Neural cell (in vitro differentiated cells): ENCODE results near the gene LCOR. TPM values are rescaled to one million over a fixed set of nuclear protein-coding genes. Genes with fewer than 3 reads are reported as not detected.

Experiments
- H2AFZ ChIP-seq: fragments of 200-600, 300-800 bp; sonication (generic), shearing (Covaris generic); 2 replicates; pipeline ENCODE4 v1.6.0; 2014; ENCODE audit warnings: low read depth, mild to moderate bottlenecking, antibody characterized with exemption, low read length, moderate library complexity
- H3F3A ChIP-seq: fragments of 200-600 bp; shearing (Covaris generic); 2 replicates; pipeline ENCODE4 v1.6.1; 2016; ENCODE audit warnings: mild to moderate bottlenecking, moderate library complexity, mixed read lengths, antibody characterized with exemption, low read length; ENCODE audit not compliant: insufficient read depth, poor library complexity, severe bottlenecking
- H3K27ac ChIP-seq: fragments of 200-600, 300-800 bp; sonication (generic), shearing (Covaris generic); 2 replicates; pipeline ENCODE4 v1.5.1; 2014; ENCODE audit warnings: mild to moderate bottlenecking, low read length, moderate library complexity
- H3K27me3 ChIP-seq: fragments of 300-800, 200-600 bp; sonication (generic), shearing (Covaris generic); 2 replicates; pipeline ENCODE4 v1.6.0; 2014; ENCODE audit warnings: mild to moderate bottlenecking, low read depth, low read length, moderate library complexity; ENCODE audit not compliant: insufficient read depth
- H3K36me3 ChIP-seq: fragments of 300-800, 200-600 bp; sonication (generic), shearing (Covaris generic); 2 replicates; pipeline ENCODE4 v1.5.1; 2014; ENCODE audit warnings: mild to moderate bottlenecking, antibody characterized with exemption, low read length, moderate library complexity; ENCODE audit not compliant: insufficient read depth
- H3K4me2 ChIP-seq: fragments of 300-800, 200-600 bp; sonication (generic), shearing (Covaris generic); 2 replicates; pipeline ENCODE4 v1.6.0; 2014; ENCODE audit warnings: mild to moderate bottlenecking, low read length
- H3K4me3 ChIP-seq: fragments of 300-800, 200-600 bp; sonication (generic), shearing (Covaris generic); 2 replicates; pipeline ENCODE4 v1.5.1; 2014; ENCODE audit warnings: mild to moderate bottlenecking, low read length, moderate library complexity
- H3K79me2 ChIP-seq: fragments of 200-600 bp; shearing (Covaris generic); replicated peaks from 2 replicates; pipeline ENCODE4 v1.6.0; 2014; ENCODE audit warnings: mild to moderate bottlenecking, low read length, moderate library complexity; ENCODE audit not compliant: insufficient read depth
- H3K9ac ChIP-seq: fragments of 300-800, 200-600 bp; sonication (generic), shearing (Covaris generic); 2 replicates; pipeline ENCODE4 v1.6.1; 2016; ENCODE audit warnings: mild to moderate bottlenecking, low read length, mixed read lengths
- H3K9me2 ChIP-seq: fragments of 200-600 bp; shearing (Covaris generic); 2 replicates; pipeline ENCODE4 v1.6.1; 2016; ENCODE audit warnings: mild to moderate bottlenecking, low read length, mixed read lengths; ENCODE audit not compliant: insufficient read depth
- H3K9me3 ChIP-seq: fragments of 200-600, 300-800 bp; sonication (generic), shearing (Covaris generic); 2 replicates; pipeline ENCODE4 v1.6.1; 2016; ENCODE audit warnings: mild to moderate bottlenecking, mixed run types, low read length, moderate library complexity, mixed read lengths
- H4K20me1 ChIP-seq: fragments of 200-600 bp; shearing (Covaris generic); 2 replicates; pipeline ENCODE4 v1.6.1; 2016; ENCODE audit warnings: mild to moderate bottlenecking, mixed run types; ENCODE audit not compliant: insufficient read depth
- EP300 ChIP-seq: fragments of 450-650 bp; conservative IDR thresholded peaks from 2 replicates; pipeline ENCODE4 v1.6.1; 2014; ENCODE audit warnings: antibody characterized with exemption, mild to moderate bottlenecking, moderate library complexity; ENCODE audit not compliant: poor library complexity, severe bottlenecking
- EZH2 ChIP-seq: fragments of 200-600, 300-800 bp; shearing (Covaris generic), sonication (generic); IDR thresholded peaks from 2 replicates; pipeline ENCODE4 v1.6.1; 2014; ENCODE audit warnings: antibody characterized with exemption, low read length, borderline replicate concordance, mild to moderate bottlenecking; ENCODE audit not compliant: insufficient read depth, poor library complexity, severe bottlenecking
- MXI1 ChIP-seq: fragments of 450-650 bp; conservative IDR thresholded peaks from 2 replicates; pipeline ENCODE4 v1.6.1; 2014; ENCODE audit warnings: antibody characterized with exemption, mild to moderate bottlenecking; ENCODE audit not compliant: poor library complexity, severe bottlenecking
- POLR2AphosphoS5 ChIP-seq: IDR thresholded peaks from 2 replicates; pipeline ENCODE4 v1.6.1; 2012
- RAD21 ChIP-seq: fragments of 450-650 bp; conservative IDR thresholded peaks from 2 replicates; pipeline ENCODE4 v1.6.1; 2014; ENCODE audit warnings: antibody characterized with exemption, mild to moderate bottlenecking, moderate library complexity
- REST ChIP-seq: IDR thresholded peaks from 2 replicates; pipeline ENCODE4 v1.6.1; 2012; ENCODE audit warnings: borderline replicate concordance
- SMC3 ChIP-seq: fragments of 450-650 bp; conservative IDR thresholded peaks from 2 replicates; pipeline ENCODE4 v1.6.1; 2014; ENCODE audit warnings: antibody characterized with exemption, mild to moderate bottlenecking, moderate library complexity; ENCODE audit not compliant: poor library complexity
- TAF1 ChIP-seq: IDR thresholded peaks from 2 replicates; pipeline ENCODE4 v1.6.1; 2012; ENCODE audit warnings: low read depth
- polyA plus RNA-seq: library from polyadenylated mRNA; depleted of rRNA; stranded (reverse); fragments of >200 nt; gene quantifications from 2 replicates; pipeline ENCODE4 v1.2.3, GENCODE V29; 2014
- TF ChIP-seq, protein P1 (sequence below): fragments of 450-650 bp; IDR thresholded peaks from 2 replicates; pipeline ENCODE4 v1.5.1; 2014; ENCODE audit warnings: antibody characterized with exemption, mild to moderate bottlenecking, moderate library complexity; ENCODE audit not compliant: poor library complexity, severe bottlenecking

LCOR gene
- polyA plus RNA-seq, 1 donor from 2014 or later = 61.1 TPM

DNA sequence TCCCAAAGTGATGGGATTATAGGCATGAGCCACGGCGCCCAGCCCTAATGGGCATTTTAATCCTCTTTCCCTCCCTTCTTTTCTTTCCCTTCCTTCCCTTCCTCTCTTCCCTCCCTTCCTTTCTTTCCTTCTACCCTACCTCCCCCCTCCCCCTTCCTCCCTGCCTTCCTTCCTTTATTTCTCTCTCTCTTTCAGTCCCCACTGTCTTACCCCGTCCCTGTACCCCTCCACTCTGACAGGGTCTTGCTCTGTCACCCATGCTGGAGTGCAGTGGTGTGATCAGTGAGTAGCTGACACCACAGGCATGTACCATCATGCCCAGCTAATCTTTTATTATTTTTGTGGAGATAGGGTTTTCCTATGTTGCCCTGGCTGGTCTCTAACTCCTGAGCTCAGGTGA lies 24.2 kb downstream of the LCOR start:
- H3K27me3 ChIP-seq = no peaks in the 10 kb centered on the region
- H3K4me2 ChIP-seq = no peak overlapping the region
- no peaks in the 10 kb centered on the region for H3K9me3 ChIP-seq
- H3K27ac ChIP-seq = no peak overlapping the region
- TF ChIP-seq SMC3 (no peak), RAD21 (no peak)
- TF ChIP-seq, protein P1, sequence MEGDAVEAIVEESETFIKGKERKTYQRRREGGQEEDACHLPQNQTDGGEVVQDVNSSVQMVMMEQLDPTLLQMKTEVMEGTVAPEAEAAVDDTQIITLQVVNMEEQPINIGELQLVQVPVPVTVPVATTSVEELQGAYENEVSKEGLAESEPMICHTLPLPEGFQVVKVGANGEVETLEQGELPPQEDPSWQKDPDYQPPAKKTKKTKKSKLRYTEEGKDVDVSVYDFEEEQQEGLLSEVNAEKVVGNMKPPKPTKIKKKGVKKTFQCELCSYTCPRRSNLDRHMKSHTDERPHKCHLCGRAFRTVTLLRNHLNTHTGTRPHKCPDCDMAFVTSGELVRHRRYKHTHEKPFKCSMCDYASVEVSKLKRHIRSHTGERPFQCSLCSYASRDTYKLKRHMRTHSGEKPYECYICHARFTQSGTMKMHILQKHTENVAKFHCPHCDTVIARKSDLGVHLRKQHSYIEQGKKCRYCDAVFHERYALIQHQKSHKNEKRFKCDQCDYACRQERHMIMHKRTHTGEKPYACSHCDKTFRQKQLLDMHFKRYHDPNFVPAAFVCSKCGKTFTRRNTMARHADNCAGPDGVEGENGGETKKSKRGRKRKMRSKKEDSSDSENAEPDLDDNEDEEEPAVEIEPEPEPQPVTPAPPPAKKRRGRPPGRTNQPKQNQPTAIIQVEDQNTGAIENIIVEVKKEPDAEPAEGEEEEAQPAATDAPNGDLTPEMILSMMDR = no peak
- H4K20me1 ChIP-seq = peaks cover 19% of the 10 kb centered on the region
- no peak overlapping the region for H3K9ac ChIP-seq
- H3K79me2 ChIP-seq = peaks cover 77% of the 10 kb centered on the region
- H3F3A ChIP-seq = no peaks in the 10 kb centered on the region
- H3K36me3 ChIP-seq = no peaks in the 10 kb centered on the region
- H3K4me3 ChIP-seq = no peak overlapping the region
- H3K9me2 ChIP-seq = no peaks in the 10 kb centered on the region
- H2AFZ ChIP-seq = no peak overlapping the region

DNA sequence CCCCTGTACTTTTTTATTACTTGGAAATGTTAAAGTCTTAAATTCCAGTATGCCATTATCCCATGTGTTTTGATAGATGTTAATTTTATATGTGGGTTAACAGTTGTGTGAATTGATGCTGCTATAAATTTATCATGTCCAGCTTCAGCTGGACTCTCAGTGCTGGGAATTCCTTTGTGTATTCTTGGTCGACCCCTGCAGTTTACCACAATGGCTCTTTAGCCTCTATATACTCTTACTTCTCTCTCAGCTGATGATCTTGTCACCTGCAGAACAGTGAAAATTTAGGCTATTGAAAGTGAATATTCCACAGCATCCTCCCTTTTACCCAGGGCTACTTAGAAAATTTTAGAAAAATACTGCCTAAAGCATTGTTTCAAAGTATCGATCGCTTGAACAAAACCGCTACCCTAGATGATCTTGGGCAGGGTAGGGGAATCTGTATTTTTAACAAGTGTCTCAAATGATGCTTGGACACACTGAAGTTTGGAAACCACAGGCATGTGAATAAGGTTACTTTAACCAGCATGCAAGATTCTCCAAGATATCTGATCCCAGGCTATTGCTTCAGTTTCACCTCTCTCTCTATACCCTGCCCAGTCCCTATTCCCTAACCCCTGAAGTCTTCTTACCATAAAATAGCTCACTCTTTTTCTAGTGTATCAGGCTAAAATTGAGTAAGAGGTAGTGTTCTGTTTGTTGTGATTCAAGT lies 25.4 kb downstream of the LCOR start:
- Histone ChIP-seq H3K9ac (no peak overlapping the region), H3K27me3 (no peaks in the 10 kb centered on the region), H3K4me2 (no peak overlapping the region), H3K36me3 (no peaks in the 10 kb centered on the region), H2AFZ (no peak overlapping the region), H3K9me2 (no peaks in the 10 kb centered on the region), H3K79me2 (peaks cover 73% of the 10 kb centered on the region), H3K4me3 (no peak overlapping the region), H4K20me1 (peaks cover 18% of the 10 kb centered on the region), H3F3A (no peaks in the 10 kb centered on the region), H3K27ac (no peak overlapping the region), H3K9me3 (no peaks in the 10 kb centered on the region)
- TF ChIP-seq REST = no peak

GRCh38 chr10:96858038-96858705 lies 26.1 kb downstream of the LCOR start:
- Histone ChIP-seq H4K20me1 (peaks cover 18% of the 10 kb centered on the region), H3K4me3 (no peak overlapping the region), H3K79me2 (peaks cover 68% of the 10 kb centered on the region)

More at GRCh38 chr10:96858038-96858705, 26.1 kb downstream of the LCOR start:
- Histone ChIP-seq H3K9me3 (no peaks in the 10 kb centered on the region), H3K9me2 (no peaks in the 10 kb centered on the region), H2AFZ (no peak overlapping the region), H3K27ac (no peak overlapping the region), H3K9ac (no peak overlapping the region), H3K36me3 (no peaks in the 10 kb centered on the region), H3F3A (no peaks in the 10 kb centered on the region), H3K27me3 (no peaks in the 10 kb centered on the region), H3K4me2 (no peak overlapping the region)
- TF ChIP-seq MXI1 = no peak
- TF ChIP-seq EP300 = no peak
- TF ChIP-seq TAF1 = no peak
- TF ChIP-seq RAD21 = no peak
- no peak for TF ChIP-seq POLR2AphosphoS5
- TF ChIP-seq SMC3 = no peak
- no peak for TF ChIP-seq EZH2
- TF ChIP-seq, protein P1 = no peak
- TF ChIP-seq REST = no peak
